HG02970 (cell line): ENCODE results near the gene REXO5.
"Not testable (repeated sequence)": the region's sequence is repeated elsewhere in the genome, so short reads cannot be mapped to it uniquely, and the experiment has no call there.

Experiments used
- ATAC-seq: cut with Tn5 transposase; IDR thresholded peaks from one replicate; pipeline ENCODE4 v1.9.1; 2021; ENCODE audit warnings: mild to moderate bottlenecking, moderate library complexity, moderate number of reproducible peaks; ENCODE audit not compliant: unreplicated experiment, low FRiP score

REXO5 gene

GRCh38 chr16:20806168-20807050, at the start of gene REXO5, which contains the start of gene ERI2:
Gene REXO5, plus strand, starts transcription at chr16:20806527. Its CDS starts 427 bp downstream, at chr16:20806954.
Gene ERI2, minus strand, starts transcription at chr16:20806472. Its CDS starts 42 bp downstream, at chr16:20806430.
- ATAC-seq, result peak; percentile 72

- ATAC-seq, result no peak
These were observed 46.0 kb upstream of the REXO5 start for GRCh38 chr16:20760346-20760745.

GRCh38 chr16:20761175-20761574, 45.2 kb upstream of the REXO5 start:
- no peak for ATAC-seq

- no peak for ATAC-seq
These were observed 43.8 kb upstream of the REXO5 start for GRCh38 chr16:20762404-20763123.

GRCh38 chr16:20763461-20764232, 42.7 kb upstream of the REXO5 start, which contains the start of gene ACSM3:
Gene ACSM3, plus strand, starts transcription at chr16:20764014. Its CDS starts 6,021 bp downstream, at chr16:20770035.
- ATAC-seq, result peak; percentile 98

GRCh38 chr16:20764448-20764847, 41.9 kb upstream of the REXO5 start:
- ATAC-seq, result not testable (repeated sequence)

- ATAC-seq, result no peak
These were observed 40.6 kb upstream of the REXO5 start for GRCh38 chr16:20765732-20766131.

GRCh38 chr16:20766294-20766693, 40.0 kb upstream of the REXO5 start:
- no peak for ATAC-seq

- ATAC-seq, result no peak
These were observed 38.8 kb upstream of the REXO5 start for GRCh38 chr16:20767577-20767976.

GRCh38 chr16:20768121-20768520, 38.2 kb upstream of the REXO5 start:
- no peak for ATAC-seq

GRCh38 chr16:20768818-20769217, 37.5 kb upstream of the REXO5 start:
- ATAC-seq, result no peak

- no peak for ATAC-seq
These were observed 32.6 kb upstream of the REXO5 start for GRCh38 chr16:20773679-20774078.

- ATAC-seq, result no peak
These were observed 31.5 kb upstream of the REXO5 start for GRCh38 chr16:20774703-20775362.

GRCh38 chr16:20781697-20782096, 24.6 kb upstream of the REXO5 start:
- ATAC-seq, result no peak

GRCh38 chr16:20782470-20782869, 23.9 kb upstream of the REXO5 start:
- no peak for ATAC-seq

GRCh38 chr16:20784204-20784603, 22.1 kb upstream of the REXO5 start:
- no peak for ATAC-seq

- no peak for ATAC-seq
These were observed 17.2 kb upstream of the REXO5 start for GRCh38 chr16:20789130-20789529.

GRCh38 chr16:20791923-20792612, 14.3 kb upstream of the REXO5 start:
- ATAC-seq, result no peak

GRCh38 chr16:20798364-20798763, 8.0 kb upstream of the REXO5 start:
- no peak for ATAC-seq
